GM12891 (cell line): ENCODE measurements around the gene NECAB3.

ENCODE experiments used
- POLR2A ChIP-seq: IDR thresholded peaks from 2 replicates; pipeline ENCODE4 v1.6.1; 2011; ENCODE audit warnings: low read depth, low read length, control low read depth
- POLR2AphosphoS5 ChIP-seq: IDR thresholded peaks from 2 replicates; pipeline ENCODE4 v1.6.1; 2011; ENCODE audit warnings: low read depth, low read length, control low read depth

DNA sequence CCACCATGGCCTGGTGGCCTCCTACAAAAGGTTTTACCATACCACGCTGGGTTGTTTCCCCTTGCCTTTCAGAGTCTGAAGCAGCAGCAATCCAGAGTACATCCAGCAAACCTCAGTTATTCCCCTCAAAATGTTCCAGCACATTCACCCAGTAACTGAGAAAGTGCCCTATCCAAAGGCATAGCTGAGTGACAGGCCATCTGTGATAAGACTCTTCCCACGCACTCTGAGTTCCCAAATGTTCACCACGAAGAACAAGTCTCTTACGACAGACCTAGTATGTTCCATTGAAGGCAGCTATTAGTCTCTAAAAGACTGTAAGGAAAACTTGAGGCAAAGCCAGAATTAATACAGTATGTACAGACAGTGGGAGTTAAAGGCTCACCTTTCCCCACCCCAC, 43.7 kb downstream of the NECAB3 start:
- TF ChIP-seq POLR2AphosphoS5 (no peak), POLR2A (no peak)
